ENCODE data around the gene ATP10A. TPM values are rescaled to one million over a fixed set of nuclear protein-coding genes. Genes with fewer than 3 reads are reported as not detected.
"Not testable (repeated sequence)": the region's sequence is repeated elsewhere in the genome, so short reads cannot be mapped to it uniquely, and the experiment has no call there.

The ATP10A gene
- total RNA-seq, 1 experiment from 2014 or later, result 3.9 TPM

DNA sequence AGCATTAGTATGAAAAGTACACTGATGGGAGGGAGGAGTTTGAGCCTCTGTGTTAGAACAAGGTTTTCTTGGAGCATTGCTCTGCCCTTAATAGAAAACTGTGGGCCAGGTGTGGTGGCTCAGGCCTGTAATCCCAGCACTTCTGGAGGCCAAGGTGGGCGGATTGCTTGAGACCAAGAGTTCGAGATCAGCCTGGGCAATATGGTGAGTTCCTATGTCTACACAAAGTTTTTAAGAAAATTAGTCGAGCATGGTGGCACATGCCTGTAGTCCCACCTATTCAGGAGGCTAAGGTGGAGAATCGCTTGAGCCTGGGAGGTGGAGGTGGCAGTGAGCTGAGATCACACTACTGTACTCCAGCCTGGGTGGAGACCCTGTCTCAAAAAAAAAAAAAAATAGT lies 103.7 kb downstream of the ATP10A start:
- Mint-ChIP-seq H3K9me3 (no peaks in the 10 kb centered on the region), H3K4me3 (no peak overlapping the region), H3K4me1 (peaks cover 7 to 9% of the 10 kb centered on the region in 2 experiments), H3K27me3 (ENCODE audit: low read depth) (no peaks in the 10 kb centered on the region), H3K27ac (no peak overlapping the region), H3K36me3 (ENCODE audit: insufficient read depth in 1 of 3, low read depth in 3 of 3) (peaks cover 0 to 2% (median 0%) of the 10 kb centered on the region in 3 experiments; a peak in 1 of 7 replicates)
- no peak overlapping the region for H3T11ph ChIP-seq (ENCODE audit: low read length)
- no peaks in the 10 kb centered on the region for H3K79me1 ChIP-seq (ENCODE audit: insufficient read depth, low read depth, low read length, poor library complexity, severe bottlenecking)
- H4K8ac ChIP-seq (replicated peaks; ENCODE audit: insufficient read length, low read depth, low read length), result no peak overlapping the region
- no peaks in the 10 kb centered on the region for H3K79me2 ChIP-seq (ENCODE audit: insufficient read depth, low read length)
- no peak overlapping the region for H2BK120ac ChIP-seq (ENCODE audit: low read depth, low read length, poor library complexity, severe bottlenecking)
- no peak overlapping the region for H4K5ac ChIP-seq (ENCODE audit: insufficient read length, low read depth, low read length)
- TF ChIP-seq, protein P1, sequence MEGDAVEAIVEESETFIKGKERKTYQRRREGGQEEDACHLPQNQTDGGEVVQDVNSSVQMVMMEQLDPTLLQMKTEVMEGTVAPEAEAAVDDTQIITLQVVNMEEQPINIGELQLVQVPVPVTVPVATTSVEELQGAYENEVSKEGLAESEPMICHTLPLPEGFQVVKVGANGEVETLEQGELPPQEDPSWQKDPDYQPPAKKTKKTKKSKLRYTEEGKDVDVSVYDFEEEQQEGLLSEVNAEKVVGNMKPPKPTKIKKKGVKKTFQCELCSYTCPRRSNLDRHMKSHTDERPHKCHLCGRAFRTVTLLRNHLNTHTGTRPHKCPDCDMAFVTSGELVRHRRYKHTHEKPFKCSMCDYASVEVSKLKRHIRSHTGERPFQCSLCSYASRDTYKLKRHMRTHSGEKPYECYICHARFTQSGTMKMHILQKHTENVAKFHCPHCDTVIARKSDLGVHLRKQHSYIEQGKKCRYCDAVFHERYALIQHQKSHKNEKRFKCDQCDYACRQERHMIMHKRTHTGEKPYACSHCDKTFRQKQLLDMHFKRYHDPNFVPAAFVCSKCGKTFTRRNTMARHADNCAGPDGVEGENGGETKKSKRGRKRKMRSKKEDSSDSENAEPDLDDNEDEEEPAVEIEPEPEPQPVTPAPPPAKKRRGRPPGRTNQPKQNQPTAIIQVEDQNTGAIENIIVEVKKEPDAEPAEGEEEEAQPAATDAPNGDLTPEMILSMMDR (conservative IDR thresholded peaks at IDR 0.05), result no peak
- no peak overlapping the region for H2BK20ac ChIP-seq (ENCODE audit: low read depth, low read length, poor library complexity, severe bottlenecking)
- H2BK12ac ChIP-seq (ENCODE audit: insufficient read length, low read depth, low read length), result no peak overlapping the region
- DNase-seq, result no peak
- no peak overlapping the region for H3K4ac ChIP-seq (ENCODE audit: low read depth, low read length)
- no peak overlapping the region for H3K18ac ChIP-seq (ENCODE audit: insufficient read length, low read depth, low read length)
- H3K27me3 ChIP-seq (ENCODE audit: insufficient read depth, low read length), result no peaks in the 10 kb centered on the region
- WGBS (ENCODE audit: extremely low coverage, insufficient read length, low lambda C conversion rate), result no CpG with 5 or more reads among the region's 4 CpGs
- no peak overlapping the region for H3K14ac ChIP-seq (ENCODE audit: insufficient read depth, low read length)
- H2BK15ac ChIP-seq (ENCODE audit: low read depth, low read length), result no peak overlapping the region
- no peak overlapping the region for H2AK5ac ChIP-seq (ENCODE audit: insufficient read length, low read length)
- no peak overlapping the region for H3K4me2 ChIP-seq (ENCODE audit: insufficient read depth, insufficient read length, low read length)
- H3K56ac ChIP-seq (ENCODE audit: insufficient read length, low read depth, low read length), result no peak overlapping the region
- H2BK5ac ChIP-seq (ENCODE audit: insufficient read length, low read length), result no peak overlapping the region
- no peaks in the 10 kb centered on the region for H4K20me1 ChIP-seq (ENCODE audit: control insufficient read depth, insufficient read depth, insufficient read length)
- no peak overlapping the region for H2AFZ ChIP-seq (ENCODE audit: low read length)
- no peak overlapping the region for H4K91ac ChIP-seq (ENCODE audit: insufficient read length, low read depth, low read length)
- no peaks in the 10 kb centered on the region for H3K9me3 ChIP-seq (ENCODE audit: control insufficient read depth, low read depth, low read length)
- H3K9ac ChIP-seq (ENCODE audit: extremely low read depth, insufficient read length, low read length), result no peak overlapping the region
- H3K23me2 ChIP-seq (ENCODE audit: insufficient read length, low read depth, low read length, poor library complexity, severe bottlenecking), result no peaks in the 10 kb centered on the region
- H3K23ac ChIP-seq (ENCODE audit: insufficient read length, low read depth, low read length), result no peak overlapping the region
- no peaks in the 10 kb centered on the region for H3K4me1 ChIP-seq (ENCODE audit: insufficient read depth, low read length)
- H3K27ac ChIP-seq (ENCODE audit: insufficient read length, low read depth, low read length), result no peak overlapping the region

- not testable (repeated sequence) for H2BK120ac ChIP-seq (ENCODE audit: low read depth, low read length, poor library complexity, severe bottlenecking); H2AFZ ChIP-seq (ENCODE audit: low read length); H4K91ac ChIP-seq (ENCODE audit: insufficient read length, low read depth, low read length); H2BK12ac ChIP-seq (ENCODE audit: insufficient read length, low read depth, low read length); H4K5ac ChIP-seq (ENCODE audit: insufficient read length, low read depth, low read length); H3K79me2 ChIP-seq (ENCODE audit: insufficient read depth, low read length); H2BK5ac ChIP-seq (ENCODE audit: insufficient read length, low read length); H3K23ac ChIP-seq (ENCODE audit: insufficient read length, low read depth, low read length); H3K36me3 Mint-ChIP-seq (ENCODE audit: insufficient read depth in 1 of 3, low read depth in 3 of 3); H3K9me3 ChIP-seq (ENCODE audit: control insufficient read depth, low read depth, low read length); H3K4ac ChIP-seq (ENCODE audit: low read depth, low read length); H3K27me3 ChIP-seq (ENCODE audit: insufficient read depth, low read length); H3K4me1 Mint-ChIP-seq; H3K79me1 ChIP-seq (ENCODE audit: insufficient read depth, low read depth, low read length, poor library complexity, severe bottlenecking); H3K18ac ChIP-seq (ENCODE audit: insufficient read length, low read depth, low read length); H2BK15ac ChIP-seq (ENCODE audit: low read depth, low read length); H3K4me3 Mint-ChIP-seq; H3T11ph ChIP-seq (ENCODE audit: low read length); H3K9me3 Mint-ChIP-seq; H2BK20ac ChIP-seq (ENCODE audit: low read depth, low read length, poor library complexity, severe bottlenecking); H3K4me2 ChIP-seq (ENCODE audit: insufficient read depth, insufficient read length, low read length); H3K27me3 Mint-ChIP-seq (ENCODE audit: low read depth); H4K20me1 ChIP-seq (ENCODE audit: control insufficient read depth, insufficient read depth, insufficient read length); H3K27ac ChIP-seq (ENCODE audit: insufficient read length, low read depth, low read length); H3K14ac ChIP-seq (ENCODE audit: insufficient read depth, low read length); H4K8ac ChIP-seq (replicated peaks; ENCODE audit: insufficient read length, low read depth, low read length); H3K9ac ChIP-seq (ENCODE audit: extremely low read depth, insufficient read length, low read length); H3K4me1 ChIP-seq (ENCODE audit: insufficient read depth, low read length); H2AK5ac ChIP-seq (ENCODE audit: insufficient read length, low read length); H3K56ac ChIP-seq (ENCODE audit: insufficient read length, low read depth, low read length); H3K23me2 ChIP-seq (ENCODE audit: insufficient read length, low read depth, low read length, poor library complexity, severe bottlenecking); DNase-seq
- WGBS (ENCODE audit: extremely low coverage, insufficient read length, low lambda C conversion rate), result no CpG with 5 or more reads among the region's 11 CpGs
- H3K27ac Mint-ChIP-seq, result peak overlapping the region in 1 of 3 experiments; percentile 82; a peak in 1 of 7 replicates
Measured at GRCh38 chr15:25758612-25759011, 104.5 kb downstream of the ATP10A start.
